Small intestine (tissue), 7 donors: ENCODE results near the gene FGF9. TPM values are rescaled to one million over a fixed set of nuclear protein-coding genes. Genes with fewer than 3 reads are reported as not detected.

Source experiments
- DNase-seq, 2 donors: peaks; one replicate each; pipeline versions ENCODE4 v3.0.0 to v3.0.0-alpha.2; 2013
- FAIRE-seq: peaks from 2 replicates; lab custom pipeline; 2012; peaks lifted over from hg19 to GRCh38; lab: Jason Lieb, UNC
- H3K27ac ChIP-seq, 3 donors: one replicate each; pipeline ENCODE4 v1.5.1; 2013; ENCODE audit warnings: low read length in 2 of 3, mild to moderate bottlenecking in 2 of 3, control low read depth in 1 of 3, inconsistent platforms in 1 of 3, low read depth in 1 of 3, moderate library complexity in 1 of 3
- H3K27me3 ChIP-seq, 3 donors: one replicate each; pipeline ENCODE4 v1.6.1; 2013; ENCODE audit warnings: low read length in 3 of 3, inconsistent platforms in 1 of 3; ENCODE audit not compliant: control insufficient read depth in 3 of 3, insufficient read depth in 3 of 3
- H3K36me3 ChIP-seq, 3 donors: one replicate each; pipeline ENCODE4 v1.6.1; 2013; ENCODE audit warnings: low read length in 3 of 3, inconsistent platforms in 1 of 3, low read depth in 1 of 3, mild to moderate bottlenecking in 1 of 3, moderate library complexity in 1 of 3; ENCODE audit not compliant: control insufficient read depth in 3 of 3, insufficient read depth in 2 of 3
- H3K4me1 ChIP-seq, 3 donors: one replicate each; pipeline ENCODE4 v1.6.1; 2013; ENCODE audit warnings: low read length in 2 of 3, inconsistent platforms in 1 of 3, low read depth in 1 of 3, mild to moderate bottlenecking in 1 of 3, moderate library complexity in 1 of 3; ENCODE audit not compliant: control insufficient read depth in 3 of 3, insufficient read depth in 2 of 3
- H3K4me3 ChIP-seq, 3 donors: one replicate each; pipeline ENCODE4 v1.5.1; 2013; ENCODE audit warnings: low read length in 3 of 3, control low read depth in 1 of 3, inconsistent platforms in 1 of 3, low read depth in 1 of 3, mild to moderate bottlenecking in 1 of 3, moderate library complexity in 1 of 3
- H3K9me3 ChIP-seq, 2 donors: one replicate each; pipeline ENCODE4 v1.6.1; 2013; ENCODE audit warnings: low read depth in 1 of 2, low read length in 1 of 2; ENCODE audit not compliant: control insufficient read depth in 2 of 2, insufficient read depth in 1 of 2
- WGBS, 3 donors: extraction: QIAGEN DNeasy Blood & Tissue Kit; methylation state at CpG; one replicate each; pipeline ENCODE4 v1.1.7; 2013; 5-methylcytosine and 5-hydroxymethylcytosine counted together
- polyA plus RNA-seq, 4 donors: library from polyadenylated mRNA; stranded (reverse) in 3 of 4; unstranded in 1 of 4; fragments of 200-250 nt in 3 of 4; fragments of 120-200 nt in 1 of 4; gene quantifications; one replicate each; pipeline versions ENCODE4 v1.2.1 to v1.2.3, GENCODE V29; 2013
- donor health status: healthy with polysubstance abuse.
- donor health status: control.
- donor health status: control.
- donor health status: Bipolar disorder and iron deficiency.
- donor health status: healthy.

The FGF9 gene
- polyA plus RNA-seq, 4 donors: 0.22 to 15.2 (median 0.34) TPM

DNA sequence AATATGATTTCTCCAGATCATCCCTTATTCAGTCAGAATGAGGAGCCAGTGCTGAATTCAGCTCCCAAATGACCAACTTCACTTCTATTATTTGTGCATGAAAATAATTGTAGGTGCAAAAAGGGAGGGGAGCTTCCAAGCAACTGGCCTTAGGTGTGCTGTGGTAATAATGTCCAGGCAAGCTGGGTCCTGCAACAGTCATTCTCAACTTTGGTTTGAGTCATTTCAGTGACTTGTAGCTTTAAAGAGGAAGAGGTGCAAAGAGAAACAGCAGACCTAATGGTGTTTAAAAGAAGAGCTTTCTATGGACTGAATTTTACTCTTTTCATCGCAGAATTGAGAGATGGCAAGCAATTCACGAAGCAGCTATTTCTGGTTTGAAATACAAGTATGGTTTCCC, 29.2 kb upstream of the FGF9 start:
- FAIRE-seq: no peak
- H3K36me3 ChIP-seq: no peaks in the 10 kb centered on the region

DNA sequence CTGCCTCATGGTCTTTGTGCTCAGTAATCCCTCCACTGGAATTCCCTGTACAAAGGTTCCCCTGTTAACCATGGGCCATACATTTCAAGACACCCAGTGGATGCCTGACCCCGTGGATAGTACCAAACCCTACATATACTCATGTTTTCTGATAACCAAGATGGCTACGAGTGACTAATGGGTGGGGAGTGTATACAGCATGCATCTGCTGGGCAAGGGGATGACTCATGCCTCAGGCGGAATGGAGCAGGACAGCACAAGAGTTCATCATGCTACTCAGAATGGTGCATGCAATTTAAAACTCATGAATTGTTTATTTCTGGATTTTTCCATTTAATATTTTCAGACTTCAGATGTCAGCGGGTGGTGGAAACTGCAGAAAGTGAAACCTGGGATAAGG, 13.3 kb upstream of the FGF9 start:
- Histone ChIP-seq H3K4me3 (no peak overlapping the region), H3K4me1 (peaks cover 5 to 14% (median 8%) of the 10 kb centered on the region in 3 donors), H3K36me3 (no peaks in the 10 kb centered on the region), H3K27ac (no peak overlapping the region), H3K9me3 (peaks cover 0 to 6% of the 10 kb centered on the region in 2 donors), H3K27me3 (peaks cover 0 to 4% (median 0%) of the 10 kb centered on the region in 3 donors)
- FAIRE-seq (no peak), DNase-seq (peak in 1 of 2 donors; percentile 26)
- WGBS, 3 donors: 53 to 71% (median 67%) methylated on average over 4 of the region's 4 CpGs

More for the DNA sequence above, 29.2 kb upstream of the FGF9 start:
- peaks cover 0 to 3% of the 10 kb centered on the region in 2 donors for H3K9me3 ChIP-seq
- no peaks in the 10 kb centered on the region for H3K27me3 ChIP-seq
- H3K4me3 ChIP-seq: no peak overlapping the region
- H3K27ac ChIP-seq: no peak overlapping the region
- DNase-seq: no peak
- peaks cover 0 to 15% (median 0%) of the 10 kb centered on the region in 3 donors for H3K4me1 ChIP-seq
- WGBS, 3 donors: 83 to 97% (median 86%) methylated on average over 2 of the region's 2 CpGs

DNA sequence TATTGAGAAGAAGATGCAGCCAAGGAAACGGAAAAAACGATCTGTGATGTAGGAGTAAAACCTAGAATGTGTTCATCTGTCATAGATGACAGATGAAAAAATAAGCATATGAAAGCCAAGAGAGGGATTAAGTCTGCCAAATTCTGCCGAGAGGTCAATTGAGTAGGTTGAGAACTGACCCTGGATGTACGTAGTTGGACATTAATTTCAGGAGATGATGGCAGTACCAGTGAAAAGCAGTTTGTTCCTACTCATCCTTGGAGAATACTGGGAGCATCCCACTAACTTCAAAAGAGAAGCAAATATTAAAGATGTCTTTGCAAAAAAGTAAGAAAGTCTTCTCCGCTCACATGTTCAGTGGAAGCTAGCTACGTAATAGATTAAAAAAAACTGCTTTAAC, 11.8 kb upstream of the FGF9 start:
- Histone ChIP-seq H3K27ac (no peak overlapping the region), H3K4me1 (peaks cover 5 to 20% (median 10%) of the 10 kb centered on the region in 3 donors), H3K36me3 (no peaks in the 10 kb centered on the region), H3K27me3 (peaks cover 0 to 4% (median 0%) of the 10 kb centered on the region in 3 donors), H3K4me3 (no peak overlapping the region), H3K9me3 (peaks cover 0 to 6% of the 10 kb centered on the region in 2 donors)
- DNase-seq: no peak
- 64 to 89% (median 75%) methylated on average over 6 of the region's 6 CpGs for WGBS, 3 donors
- no peak for FAIRE-seq

DNA sequence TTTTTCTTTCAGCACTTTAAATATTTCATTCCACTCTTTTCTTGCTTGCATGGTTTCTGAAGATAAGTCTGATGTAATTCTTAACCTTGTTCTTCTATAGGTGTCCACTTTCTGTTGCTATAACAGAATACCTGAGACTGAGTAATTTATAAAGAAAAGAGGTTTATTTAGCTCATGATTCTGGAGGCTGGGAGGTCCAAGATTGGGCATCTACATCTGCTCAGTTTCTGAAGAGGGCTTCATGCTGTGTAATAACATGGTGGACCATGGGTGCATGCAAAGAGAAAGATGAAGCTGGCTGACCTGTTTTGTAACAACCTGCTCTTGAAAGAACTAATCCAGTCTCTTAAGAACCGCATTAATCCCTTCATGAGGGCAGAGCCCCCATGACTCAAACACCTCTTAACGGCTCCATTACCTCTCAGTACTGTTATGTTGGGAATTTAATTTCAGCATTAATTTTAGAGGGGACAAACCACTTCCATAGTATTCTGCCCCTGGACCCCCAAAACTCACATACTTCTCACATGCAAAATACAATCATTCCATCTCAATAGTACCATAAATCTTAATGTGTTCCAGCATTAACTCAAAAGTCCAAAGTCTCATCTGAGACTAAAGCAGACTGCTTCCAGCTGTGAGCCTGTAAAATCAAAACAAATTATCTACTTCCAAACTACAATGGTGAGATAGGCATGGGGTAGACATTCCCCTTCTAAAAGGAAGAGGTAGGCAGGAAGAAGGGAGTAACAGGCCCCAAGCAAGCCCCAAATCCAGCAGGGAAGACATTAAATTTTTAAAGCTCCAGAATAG, 9.6 kb upstream of the FGF9 start:
- FAIRE-seq (no peak), DNase-seq (peak; percentile 57 to 64)
- Histone ChIP-seq H3K9me3 (peaks cover 0 to 6% of the 10 kb centered on the region in 2 donors), H3K4me1 (peaks cover 5 to 20% (median 10%) of the 10 kb centered on the region in 3 donors), H3K27ac (peak overlapping the region in 1 of 3 donors; percentile 49), H3K27me3 (peaks cover 0 to 4% (median 0%) of the 10 kb centered on the region in 3 donors), H3K4me3 (no peak overlapping the region), H3K36me3 (no peaks in the 10 kb centered on the region)
- 53 to 76% (median 56%) methylated on average over 2 of the region's 2 CpGs for WGBS, 3 donors

DNA sequence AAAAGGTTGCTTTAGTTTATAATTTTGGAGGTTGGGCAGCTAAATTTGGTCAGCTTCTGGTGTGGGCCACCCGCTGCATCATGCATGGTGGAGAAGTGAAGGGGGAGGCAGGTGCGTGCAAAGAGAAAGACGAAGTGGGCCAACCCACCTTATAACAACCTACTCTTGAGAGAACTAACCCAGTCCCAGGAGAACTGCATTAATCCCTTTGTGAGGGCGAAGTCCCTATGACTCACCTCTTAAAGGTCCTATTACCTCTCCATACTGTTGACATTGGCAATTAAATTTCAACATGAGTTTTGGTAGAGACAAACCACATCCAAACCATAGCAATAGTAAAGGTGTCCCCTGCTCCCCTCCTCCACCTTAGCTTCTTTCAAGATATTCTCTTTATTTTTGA, 7.7 kb upstream of the FGF9 start:
- Histone ChIP-seq H3K27ac (peak overlapping the region in 1 of 3 donors; percentile 32), H3K4me1 (peaks cover 5 to 21% (median 10%) of the 10 kb centered on the region in 3 donors), H3K27me3 (peaks cover 0 to 4% (median 0%) of the 10 kb centered on the region in 3 donors), H3K36me3 (no peaks in the 10 kb centered on the region), H3K9me3 (peaks cover 0 to 4% of the 10 kb centered on the region in 2 donors), H3K4me3 (no peak overlapping the region)
- 28 to 70% (median 54%) methylated on average over 4 of the region's 4 CpGs for WGBS, 3 donors
- peak; percentile 10 for FAIRE-seq
- DNase-seq: peak; percentile 81 to 86

DNA sequence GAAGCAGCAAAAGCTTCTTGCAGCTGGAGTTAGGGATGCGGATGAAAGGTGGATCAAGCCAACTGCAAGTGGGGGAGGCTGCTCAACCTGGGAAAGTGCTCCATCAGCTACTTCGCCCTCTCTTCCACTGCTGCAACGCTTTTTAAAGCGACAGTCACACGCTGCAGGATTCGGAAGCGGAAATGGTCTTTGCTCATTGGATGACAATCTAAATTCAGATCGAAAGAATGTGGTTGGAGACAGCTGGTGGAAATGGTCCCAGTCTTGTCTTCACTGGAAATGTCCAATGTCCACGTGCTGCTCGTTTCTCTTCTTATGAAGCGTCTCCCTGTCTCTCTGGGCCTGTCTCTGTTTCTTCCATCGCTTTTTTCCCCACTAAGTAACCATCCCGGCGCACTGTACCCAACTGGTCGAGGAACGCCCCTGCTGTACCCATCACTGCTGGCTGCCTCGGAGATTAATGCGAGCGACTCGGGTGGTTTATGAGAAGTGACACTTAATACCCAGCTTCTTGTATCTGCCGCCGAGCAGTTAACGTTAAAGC, 2.1 kb upstream of the FGF9 start:
- WGBS, 3 donors: 6 to 7% (median 6%) methylated on average over 23 of the region's 23 CpGs
- DNase-seq: peak in 1 of 2 donors; percentile 20
- FAIRE-seq: no peak
- Histone ChIP-seq H3K27me3 (peaks cover 0 to 9% (median 3%) of the 10 kb centered on the region in 3 donors), H3K4me3 (peak overlapping the region in 2 of 3 donors; percentile 62 to 70), H3K4me1 (peaks cover 3 to 5% (median 4%) of the 10 kb centered on the region in 3 donors), H3K27ac (peak overlapping the region in 2 of 3 donors; percentile 50 to 88), H3K9me3 (no peaks in the 10 kb centered on the region), H3K36me3 (no peaks in the 10 kb centered on the region)

DNA sequence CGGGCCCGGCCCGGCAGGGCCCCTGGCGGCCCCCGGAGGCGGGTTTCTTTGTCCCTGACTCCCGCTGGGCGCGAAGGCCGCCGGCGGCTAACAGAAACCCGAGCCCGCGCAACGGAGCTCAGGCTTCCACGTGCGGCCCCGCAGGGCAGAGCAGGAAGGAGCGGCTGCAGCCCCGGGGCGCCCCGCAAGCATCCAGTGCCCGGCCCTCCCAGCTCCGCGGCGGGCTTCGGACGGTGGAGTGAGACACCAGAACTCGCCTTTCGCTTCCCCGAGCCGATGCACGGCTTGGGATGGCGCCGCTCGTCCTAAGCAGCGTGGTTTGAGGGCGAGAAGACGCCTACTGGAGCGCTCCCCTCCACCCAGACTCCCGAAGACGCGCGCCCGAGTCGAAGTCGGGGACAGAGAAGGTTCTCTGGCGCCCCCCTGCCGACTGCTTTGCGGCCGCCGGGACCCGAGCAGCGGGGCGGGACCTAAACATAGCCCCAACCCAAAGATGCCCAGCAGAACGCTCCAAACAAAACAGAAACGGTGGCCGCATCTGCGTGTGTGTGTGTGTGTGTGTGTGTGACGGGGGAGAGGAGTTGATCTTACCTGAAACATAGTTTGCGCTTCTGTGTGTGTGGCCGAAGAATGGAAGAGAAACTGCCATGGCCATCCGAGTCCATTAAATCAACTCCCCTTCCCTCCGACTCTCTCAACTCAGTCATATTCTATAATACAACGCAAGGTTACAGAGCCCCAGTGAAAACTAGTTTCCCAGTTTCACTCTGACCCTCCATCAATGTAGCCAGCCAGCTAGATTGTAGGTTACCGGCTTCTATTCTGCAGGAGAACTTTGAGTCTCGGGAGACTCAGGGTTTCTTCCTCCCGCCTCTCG, 629 bp upstream of the FGF9 start:
- Histone ChIP-seq H3K27ac (peak overlapping the region in 2 of 3 donors; percentile 50 to 88), H3K27me3 (peaks cover 0 to 14% (median 7%) of the 10 kb centered on the region in 3 donors), H3K9me3 (no peaks in the 10 kb centered on the region), H3K36me3 (no peaks in the 10 kb centered on the region), H3K4me3 (peak overlapping the region; percentile 54 to 70 (median 62)), H3K4me1 (peaks cover 3 to 5% (median 4%) of the 10 kb centered on the region in 3 donors)
- DNase-seq (peak; percentile 42 to 89), FAIRE-seq (no peak)
- 0 to 1% (median 0%) methylated on average over 56 to 70 of the region's 70 CpGs for WGBS, 3 donors
